OCI-LY7 (cell line): Measurements from ENCODE around the gene NCR1. TPM values are rescaled to one million over a fixed set of nuclear protein-coding genes. Genes with fewer than 3 reads are reported as not detected.
"Not testable (repeated sequence)": the region's sequence is repeated elsewhere in the genome, so short reads cannot be mapped to it uniquely, and the experiment has no call there.

ENCODE experiments used
- Bru-seq: library from RNA; stranded (reverse); fragments of 400-500 nt; gene quantifications from one replicate; lab custom pipeline; 2021; lab: Mats Ljungman, UMichigan
- BruChase-seq, 2 experiments: library from RNA; stranded (reverse); fragments of 400-500 nt; gene quantifications; one replicate each; lab custom pipeline; 2021; lab: Mats Ljungman, UMichigan
- BruUV-seq: library from RNA; stranded (reverse); fragments of 400-500 nt; replicated peaks from 2 replicates; lab custom pipeline; 2021; lab: Mats Ljungman, UMichigan
- CTCF ChIA-PET: fragments of 300-600 bp; sonication (Branson Sonifier 250); formaldehyde crosslinking; loops from one replicate; lab custom pipeline; 2022; ENCODE audit warnings: antibody characterized with exemption; ENCODE audit not compliant: unreplicated experiment; lab: Charles Lee
- POLR2A ChIA-PET: fragments of 300-600 bp; sonication (Branson Sonifier 250); formaldehyde crosslinking; loops from one replicate; lab custom pipeline; 2022; ENCODE audit warnings: antibody characterized with exemption; lab: Charles Lee
- DNase-seq: peaks from one replicate; pipeline ENCODE4 v3.0.0-alpha.2; 2015; ENCODE audit warnings: low spot score
- H2AFZ ChIP-seq: fragments of 200-600 bp; sonication (generic), shearing (Covaris generic); 2 replicates; pipeline ENCODE4 v1.6.1; 2014; ENCODE audit warnings: mild to moderate bottlenecking, antibody characterized with exemption, low read length, moderate library complexity
- H3K27ac ChIP-seq: fragments of 200-600 bp; sonication (generic); 2 replicates; pipeline ENCODE4 v1.5.1; 2014; ENCODE audit warnings: mixed run types, low read depth, mild to moderate bottlenecking, moderate library complexity, low read length, inconsistent platforms; ENCODE audit not compliant: poor library complexity, severe bottlenecking
- H3K36me3 ChIP-seq: fragments of 200-600 bp; sonication (generic); 2 replicates; pipeline ENCODE4 v1.6.1; 2014; ENCODE audit warnings: mild to moderate bottlenecking, antibody characterized with exemption, low read length, moderate library complexity, mixed read lengths; ENCODE audit not compliant: insufficient read depth
- H3K4me1 ChIP-seq: fragments of 200-600 bp; sonication (generic); 2 replicates; pipeline ENCODE4 v1.5.1; 2014; ENCODE audit warnings: mild to moderate bottlenecking, low read length; ENCODE audit not compliant: insufficient read depth, poor library complexity, severe bottlenecking
- H3K4me2 ChIP-seq: fragments of 200-600 bp; sonication (generic); 2 replicates; pipeline ENCODE4 v1.6.1; 2014; ENCODE audit warnings: mild to moderate bottlenecking, low read length
- H3K4me3 ChIP-seq: fragments of 200-600 bp; sonication (generic); 2 replicates; pipeline ENCODE4 v1.5.1; 2014; ENCODE audit warnings: mild to moderate bottlenecking, low read depth, low read length; ENCODE audit not compliant: poor library complexity, severe bottlenecking
- H3K79me2 ChIP-seq: fragments of 200-600 bp; sonication (generic); 2 replicates; pipeline ENCODE4 v1.6.1; 2016; ENCODE audit warnings: low read depth, mild to moderate bottlenecking, low read length, moderate library complexity, mixed read lengths; ENCODE audit not compliant: insufficient read depth
- H3K9me2 ChIP-seq: fragments of 200-600 bp; sonication (generic); 2 replicates; pipeline ENCODE4 v1.6.1; 2016; ENCODE audit warnings: mild to moderate bottlenecking, low read length, mixed read lengths; ENCODE audit not compliant: insufficient read depth
- H3K9me3 ChIP-seq: fragments of 200-600 bp; sonication (generic); 2 replicates; pipeline ENCODE4 v1.6.1; 2014; ENCODE audit warnings: mild to moderate bottlenecking, mixed run types, low read length, mixed read lengths
- H4K20me1 ChIP-seq: fragments of 200-600 bp; sonication (generic); 2 replicates; pipeline ENCODE4 v1.6.1; 2014; ENCODE audit warnings: mild to moderate bottlenecking, antibody characterized with exemption, low read length, moderate library complexity, mixed read lengths; ENCODE audit not compliant: insufficient read depth
- CTCF ChIP-seq: fragments of 200-600 bp; sonication (generic); conservative IDR thresholded peaks from 2 replicates; pipeline ENCODE4 v1.5.1; 2014; ENCODE audit warnings: mild to moderate bottlenecking, antibody characterized with exemption, low read length, moderate library complexity, mixed read lengths
- EZH2phosphoT487 ChIP-seq: fragments of 200-600 bp; sonication (generic); IDR thresholded peaks from 2 replicates; pipeline ENCODE4 v1.6.1; 2018; ENCODE audit warnings: low read depth, borderline replicate concordance, mild to moderate bottlenecking, mixed run types, antibody characterized with exemption, low read length, moderate library complexity, mixed read lengths
- intact Hi-C: fragments of 100-400 bp; cut with micrococcal nuclease; formaldehyde crosslinking; loops from one replicate; pipeline ENCODE4 v1.10.0; 2022; ENCODE audit not compliant: unreplicated experiment
- long read RNA-seq: library from polyadenylated mRNA; stranded (forward); transcript quantifications from one replicate; pipeline ENCODE4 v2.0.0, GENCODE V29; 2022
- total RNA-seq, 2 experiments: library from RNA; depleted of rRNA in 1 of 2; stranded (reverse); fragments of >200 nt in 1 of 2; shearing (Covaris generic) in 1 of 2; gene quantifications; 2 replicates each; pipeline ENCODE4 v1.2.3, GENCODE V29; 2014 to 2022

Gene NCR1
- not detected in 2 replicates for total RNA-seq (2014; rRNA removed; shearing (Covaris generic))
- not detected in 2 replicates for total RNA-seq (2022)
- not detected for Bru-seq, nascent RNA
- percentile 10 among the genes with signal in this experiment for BruChase-seq, experiment 1, labeled RNA remaining after a 6-hour chase
- not detected for BruChase-seq, experiment 2, labeled RNA remaining after a 2-hour chase
- long read RNA-seq: 0 reads

GRCh38 chr19:54905803-54906511 is at the start of gene NCR1:
NCR1 (plus strand) TSS chr19:54906148; CDS start chr19:54906188, 40 bp downstream.
- H2AFZ ChIP-seq: no peak within 1 kb of the TSS
- ChIA-PET POLR2A (no interaction called here), CTCF (no interaction called here)
- H3K9me3 ChIP-seq: no peaks in the 10 kb centered on the region
- no peaks in the 10 kb centered on the region for H3K79me2 ChIP-seq
- no peaks in the 10 kb centered on the region for H3K36me3 ChIP-seq
- TF ChIP-seq EZH2phosphoT487 (no peak), CTCF (no peak)
- H3K27ac ChIP-seq: no peak within 1 kb of the TSS
- H3K9me2 ChIP-seq: no peaks in the 10 kb centered on the region
- H3K4me3 ChIP-seq: no peak within 1 kb of the TSS
- no peaks in the 10 kb centered on the region for H3K4me1 ChIP-seq
- H3K4me2 ChIP-seq: no peak within 1 kb of the TSS
- H4K20me1 ChIP-seq: no peaks in the 10 kb centered on the region
- intact Hi-C loops: no loop called here
- BruUV-seq: no TSS peak
- no peak for DNase-seq

- H3K4me3 ChIP-seq, H3K4me2 ChIP-seq, H3K9me2 ChIP-seq, H3K79me2 ChIP-seq, H4K20me1 ChIP-seq, DNase-seq, H3K27ac ChIP-seq, H3K36me3 ChIP-seq, H3K4me1 ChIP-seq, H2AFZ ChIP-seq, BruUV-seq, CTCF ChIA-PET, H3K9me3 ChIP-seq, POLR2A ChIA-PET, intact Hi-C loops: not testable (repeated sequence)
Measured at GRCh38 chr19:54858476-54858875, 47.5 kb upstream of the NCR1 start.

GRCh38 chr19:54859421-54859820 is 46.5 kb upstream of the NCR1 start:
- intact Hi-C loops, H2AFZ ChIP-seq: not testable (repeated sequence)

GRCh38 chr19:54863459-54863858 is 42.5 kb upstream of the NCR1 start:
- H3K36me3 ChIP-seq, POLR2A ChIA-PET, H4K20me1 ChIP-seq, H3K9me3 ChIP-seq, H3K9me2 ChIP-seq, intact Hi-C loops, H3K4me2 ChIP-seq, H3K27ac ChIP-seq, H2AFZ ChIP-seq, H3K79me2 ChIP-seq, BruUV-seq, CTCF ChIA-PET, H3K4me3 ChIP-seq, DNase-seq, H3K4me1 ChIP-seq: not testable (repeated sequence)

More at GRCh38 chr19:54859421-54859820, 46.5 kb upstream of the NCR1 start:
- POLR2A ChIA-PET, H3K4me2 ChIP-seq, H3K27ac ChIP-seq, H3K4me1 ChIP-seq, H3K9me2 ChIP-seq, H3K4me3 ChIP-seq, CTCF ChIA-PET, H4K20me1 ChIP-seq, DNase-seq, H3K9me3 ChIP-seq, BruUV-seq, H3K36me3 ChIP-seq, H3K79me2 ChIP-seq: not testable (repeated sequence)
